DMS53 (cell line): ENCODE data around the gene RYR3.

ENCODE experiments used
- DNase-seq: peaks from one replicate; lab custom pipeline; 2025; lab: John Stamatoyannopoulos, UW

The RYR3 gene

GRCh38 chr15:33882921-33883320 is 572.2 kb downstream of the RYR3 start:
- DNase-seq, result no peak

GRCh38 chr15:33888176-33888575 is 577.4 kb downstream of the RYR3 start:
- no peak for DNase-seq

- no peak for DNase-seq
Observed at GRCh38 chr15:33894193-33894592, 583.4 kb downstream of the RYR3 start.

- no peak for DNase-seq
Observed at GRCh38 chr15:33902043-33902442, 591.3 kb downstream of the RYR3 start.

GRCh38 chr15:33903661-33904060 is 592.9 kb downstream of the RYR3 start:
- no peak for DNase-seq

- DNase-seq, result no peak
Observed at GRCh38 chr15:33907326-33907725, 596.6 kb downstream of the RYR3 start.

- no peak for DNase-seq
Observed at GRCh38 chr15:33908406-33908805, 597.6 kb downstream of the RYR3 start.

- no peak for DNase-seq
Observed at GRCh38 chr15:33910741-33911140, 600.0 kb downstream of the RYR3 start.

- peak; percentile 39 for DNase-seq
Observed at GRCh38 chr15:33912326-33912725, 601.6 kb downstream of the RYR3 start.

GRCh38 chr15:33913459-33913858 is 602.7 kb downstream of the RYR3 start:
- DNase-seq, result no peak
